ENCODE measurements around the gene PIK3C2G. TPM values are rescaled to one million over a fixed set of nuclear protein-coding genes. Genes with fewer than 3 reads are reported as not detected.

PIK3C2G gene
- total RNA-seq, 2 donors from 2014 or later, result 2.9 to 13.5 TPM

DNA sequence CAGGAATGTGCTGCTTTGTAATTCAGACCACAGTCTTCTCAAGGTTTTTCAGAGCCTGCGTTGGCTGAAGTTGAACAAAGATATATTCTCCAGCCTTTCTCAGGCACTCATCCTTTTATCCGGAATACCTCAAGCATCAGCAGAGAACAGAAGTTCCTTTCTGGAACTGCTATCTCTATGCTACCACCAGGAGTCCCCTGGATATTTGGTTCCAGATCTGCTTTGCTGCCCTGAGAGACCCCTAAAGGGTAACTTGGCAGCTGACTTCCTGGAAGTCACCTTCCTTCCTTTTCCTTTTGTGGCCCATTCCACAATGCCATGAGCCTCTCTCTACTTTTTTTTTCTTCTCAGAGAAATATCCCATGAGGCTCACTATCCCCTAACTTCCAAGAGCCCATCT lies 288.3 kb downstream of the PIK3C2G start:
- H3K9me3 ChIP-seq, result no peaks in the 10 kb centered on the region
- TF ChIP-seq, protein P1, sequence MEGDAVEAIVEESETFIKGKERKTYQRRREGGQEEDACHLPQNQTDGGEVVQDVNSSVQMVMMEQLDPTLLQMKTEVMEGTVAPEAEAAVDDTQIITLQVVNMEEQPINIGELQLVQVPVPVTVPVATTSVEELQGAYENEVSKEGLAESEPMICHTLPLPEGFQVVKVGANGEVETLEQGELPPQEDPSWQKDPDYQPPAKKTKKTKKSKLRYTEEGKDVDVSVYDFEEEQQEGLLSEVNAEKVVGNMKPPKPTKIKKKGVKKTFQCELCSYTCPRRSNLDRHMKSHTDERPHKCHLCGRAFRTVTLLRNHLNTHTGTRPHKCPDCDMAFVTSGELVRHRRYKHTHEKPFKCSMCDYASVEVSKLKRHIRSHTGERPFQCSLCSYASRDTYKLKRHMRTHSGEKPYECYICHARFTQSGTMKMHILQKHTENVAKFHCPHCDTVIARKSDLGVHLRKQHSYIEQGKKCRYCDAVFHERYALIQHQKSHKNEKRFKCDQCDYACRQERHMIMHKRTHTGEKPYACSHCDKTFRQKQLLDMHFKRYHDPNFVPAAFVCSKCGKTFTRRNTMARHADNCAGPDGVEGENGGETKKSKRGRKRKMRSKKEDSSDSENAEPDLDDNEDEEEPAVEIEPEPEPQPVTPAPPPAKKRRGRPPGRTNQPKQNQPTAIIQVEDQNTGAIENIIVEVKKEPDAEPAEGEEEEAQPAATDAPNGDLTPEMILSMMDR (IDR thresholded peaks at IDR 0.05), result no peak
- TF ChIP-seq POLR2A (IDR thresholded peaks at IDR 0.05), result no peak
- H3K36me3 ChIP-seq (replicated peaks in 1 of 2; ENCODE audit: insufficient read depth in 1 of 2, low read depth in 2 of 2), result no peaks in the 10 kb centered on the region
- no peak overlapping the region for H3K27ac ChIP-seq
- no peak for ATAC-seq
- H3K4me3 ChIP-seq, result no peak overlapping the region
- H3K27me3 ChIP-seq, result no peaks in the 10 kb centered on the region
- intact Hi-C loops (cut with DNase I), result no loop called here
- 64 to 75% methylated on average over 2 of the region's 2 CpGs for WGBS, 2 donors
- H3K4me1 ChIP-seq, result no peaks in the 10 kb centered on the region
- no peak for DNase-seq

- H3K27ac ChIP-seq, result no peak overlapping the region
- H3K4me3 ChIP-seq, result no peak overlapping the region
- WGBS, 2 donors, result 50 to 70% methylated on average over 1 of the region's 1 CpG
- no peak for DNase-seq
- ATAC-seq, result no peak
- no peaks in the 10 kb centered on the region for H3K4me1 ChIP-seq
- no peaks in the 10 kb centered on the region for H3K27me3 ChIP-seq
- H3K36me3 ChIP-seq (replicated peaks in 1 of 2; ENCODE audit: insufficient read depth in 1 of 2, low read depth in 2 of 2), result no peaks in the 10 kb centered on the region
- intact Hi-C loops (cut with DNase I), result no loop called here
- TF ChIP-seq, protein P1 (IDR thresholded peaks at IDR 0.05), result no peak
- TF ChIP-seq POLR2A (IDR thresholded peaks at IDR 0.05), result no peak
- no peaks in the 10 kb centered on the region for H3K9me3 ChIP-seq
These were observed 289.8 kb downstream of the PIK3C2G start for GRCh38 chr12:18551106-18551505.

- no peak for TF ChIP-seq POLR2A (IDR thresholded peaks at IDR 0.05)
- TF ChIP-seq, protein P1 (IDR thresholded peaks at IDR 0.05), result no peak
- Histone ChIP-seq H3K36me3 (replicated peaks in 1 of 2; ENCODE audit: insufficient read depth in 1 of 2, low read depth in 2 of 2) (no peaks in the 10 kb centered on the region), H3K4me1 (no peaks in the 10 kb centered on the region), H3K27ac (no peak overlapping the region), H3K4me3 (no peak overlapping the region), H3K9me3 (no peaks in the 10 kb centered on the region), H3K27me3 (no peaks in the 10 kb centered on the region)
- intact Hi-C loops (cut with DNase I), result no loop called here
- WGBS, 2 donors, result 70 to 78% methylated on average over 3 of the region's 3 CpGs
- DNase-seq (no peak), ATAC-seq (no peak)
These were observed 290.4 kb downstream of the PIK3C2G start for GRCh38 chr12:18551701-18552100.

DNA sequence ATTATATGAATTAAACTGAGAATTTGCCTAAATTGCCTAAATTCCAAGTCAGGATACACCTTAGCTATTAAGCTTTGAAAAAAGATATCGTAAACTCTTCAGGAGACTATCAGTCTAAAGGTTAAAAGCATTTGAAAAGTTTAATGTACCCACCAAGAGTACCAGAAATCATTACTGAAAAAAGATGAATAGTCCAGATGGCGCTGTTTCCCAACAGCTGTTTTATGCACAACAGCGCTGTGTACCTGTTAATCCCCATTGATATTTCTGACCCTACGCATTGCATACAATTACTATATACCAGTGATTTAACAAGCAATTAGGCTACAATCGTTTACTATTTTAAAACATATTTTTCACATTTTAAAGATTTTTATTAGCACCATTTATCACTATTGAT lies 291.5 kb downstream of the PIK3C2G start:
- Histone ChIP-seq H3K4me1 (no peaks in the 10 kb centered on the region), H3K27me3 (no peaks in the 10 kb centered on the region), H3K27ac (no peak overlapping the region), H3K36me3 (replicated peaks in 1 of 2; ENCODE audit: insufficient read depth in 1 of 2, low read depth in 2 of 2) (no peaks in the 10 kb centered on the region), H3K9me3 (no peaks in the 10 kb centered on the region), H3K4me3 (no peak overlapping the region)
- ATAC-seq (no peak), DNase-seq (no peak)
- TF ChIP-seq, protein P1 (IDR thresholded peaks at IDR 0.05), result no peak
- no peak for TF ChIP-seq POLR2A (IDR thresholded peaks at IDR 0.05)
- intact Hi-C loops (cut with DNase I), result no loop called here
- WGBS, 2 donors, result 67 to 68% methylated on average over 5 of the region's 5 CpGs

DNA sequence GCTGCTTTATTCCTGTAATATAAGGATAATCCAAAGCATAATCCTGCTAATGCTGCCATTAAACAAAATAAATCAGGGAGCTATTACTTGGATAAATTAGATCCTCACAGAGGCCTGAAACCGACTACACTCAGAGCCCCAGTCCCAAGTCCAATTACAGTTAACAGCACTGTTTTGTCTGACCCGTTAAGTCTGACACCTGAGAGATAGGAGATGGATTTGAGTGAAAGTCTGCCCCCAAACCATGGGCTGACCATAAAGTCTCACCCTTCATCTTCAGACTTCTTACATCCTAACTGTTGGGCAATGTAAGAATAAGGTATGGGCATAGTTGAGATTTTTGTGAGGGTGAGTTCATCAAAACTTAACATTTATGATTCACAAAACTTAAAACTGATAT lies 294.8 kb downstream of the PIK3C2G start:
- Histone ChIP-seq H3K27ac (no peak overlapping the region), H3K4me1 (no peaks in the 10 kb centered on the region), H3K27me3 (no peaks in the 10 kb centered on the region), H3K36me3 (replicated peaks in 1 of 2; ENCODE audit: insufficient read depth in 1 of 2, low read depth in 2 of 2) (no peaks in the 10 kb centered on the region), H3K9me3 (no peaks in the 10 kb centered on the region), H3K4me3 (no peak overlapping the region)
- no peak for DNase-seq
- intact Hi-C loops (cut with DNase I), result no loop called here
- TF ChIP-seq, protein P1 (IDR thresholded peaks at IDR 0.05), result no peak
- TF ChIP-seq POLR2A (IDR thresholded peaks at IDR 0.05), result no peak
- ATAC-seq, result no peak
- WGBS, 2 donors, result 58 to 67% methylated on average over 2 of the region's 2 CpGs
